SKM-1 treated with dmso at 0.1 percent for 144 hours (cell line): ENCODE data around the gene RPAP2.
A peak's percentile ranks its signal among the peaks of the same experiment; 100 is the strongest.
"Not testable (repeated sequence)": the region's sequence is repeated elsewhere in the genome, so short reads cannot be mapped to it uniquely, and the experiment has no call there.

Experiments
- DNase-seq: peaks from one replicate; lab custom pipeline; 2025; ENCODE audit not compliant: unreplicated experiment; lab: John Stamatoyannopoulos, UW

Gene RPAP2

DNA sequence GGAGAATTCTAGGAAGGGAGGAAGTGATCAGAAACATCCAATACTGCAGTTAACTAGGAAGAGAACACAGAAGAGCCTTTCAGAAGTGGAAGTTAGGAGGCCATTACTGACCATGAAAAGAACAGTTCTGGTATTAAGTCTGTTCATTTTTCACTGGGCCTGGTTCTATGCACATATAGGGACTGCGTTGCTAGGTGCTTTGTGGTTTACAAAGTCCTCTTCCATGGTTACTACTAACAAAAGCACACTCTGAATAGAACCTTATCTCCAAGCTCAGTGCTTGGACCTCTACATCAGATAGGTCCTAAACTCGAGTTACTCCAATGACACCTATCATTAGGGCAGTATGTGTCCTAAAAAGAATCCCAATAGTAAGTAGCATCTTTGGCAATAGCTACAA lies 75.4 kb downstream of the RPAP2 start:
- DNase-seq: no peak

DNA sequence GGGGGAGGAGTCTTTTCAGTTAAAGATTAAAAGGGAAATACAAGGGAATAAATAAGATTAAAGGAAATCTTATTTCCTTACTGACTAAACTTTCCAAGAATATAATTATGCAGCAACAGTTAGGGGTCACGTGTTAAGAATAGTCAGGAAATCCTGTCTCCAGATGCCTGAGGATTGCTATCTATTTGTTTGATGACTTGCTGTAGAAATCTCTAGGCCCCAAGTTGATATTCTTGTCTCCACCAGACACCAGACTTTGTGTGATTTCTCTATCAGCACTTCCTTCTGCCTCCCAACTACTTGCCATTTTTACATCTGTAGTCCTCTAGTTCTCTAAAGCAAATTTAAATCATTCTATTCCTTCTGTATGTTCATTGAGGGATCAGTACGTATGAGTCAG lies 77.5 kb downstream of the RPAP2 start:
- no peak for DNase-seq

DNA sequence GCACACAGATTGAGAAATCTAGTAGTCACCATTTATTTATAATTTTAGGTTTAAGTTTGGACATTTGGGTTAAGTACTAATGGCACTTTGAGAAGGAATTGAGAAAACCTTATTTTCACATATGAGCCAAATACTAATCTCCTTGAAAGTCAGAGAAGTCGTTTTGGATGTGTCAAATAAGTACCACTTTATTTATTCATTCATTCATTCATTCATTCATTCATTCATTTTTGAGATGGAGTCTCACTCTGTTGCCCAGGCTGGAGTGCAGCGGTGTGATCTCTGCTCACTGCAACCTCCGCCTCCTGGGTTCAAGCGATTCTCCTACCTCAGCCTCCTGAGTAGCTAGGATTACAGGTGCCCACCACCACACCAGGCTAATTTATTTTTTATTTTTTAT lies 79.1 kb downstream of the RPAP2 start:
- DNase-seq: not testable (repeated sequence)

DNA sequence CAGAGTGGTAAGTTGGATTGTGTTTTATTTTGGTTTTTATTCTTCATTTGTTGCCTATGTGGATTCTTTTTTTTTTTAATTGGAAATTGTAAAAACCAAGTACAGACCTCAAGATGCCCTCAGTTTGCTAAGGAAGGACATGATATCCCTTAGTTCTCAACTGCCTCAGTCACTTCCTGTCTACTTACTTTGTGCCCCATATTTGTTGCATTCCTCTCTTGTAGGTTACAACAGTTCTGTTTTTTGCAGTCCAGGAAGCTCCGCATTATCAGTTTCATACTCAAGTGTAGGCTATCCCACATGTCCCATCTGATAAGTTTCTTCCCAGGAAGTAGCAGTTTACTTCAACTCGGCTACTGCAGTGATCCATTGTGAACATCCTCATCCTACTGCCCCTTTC lies 82.0 kb downstream of the RPAP2 start:
- no peak for DNase-seq

DNA sequence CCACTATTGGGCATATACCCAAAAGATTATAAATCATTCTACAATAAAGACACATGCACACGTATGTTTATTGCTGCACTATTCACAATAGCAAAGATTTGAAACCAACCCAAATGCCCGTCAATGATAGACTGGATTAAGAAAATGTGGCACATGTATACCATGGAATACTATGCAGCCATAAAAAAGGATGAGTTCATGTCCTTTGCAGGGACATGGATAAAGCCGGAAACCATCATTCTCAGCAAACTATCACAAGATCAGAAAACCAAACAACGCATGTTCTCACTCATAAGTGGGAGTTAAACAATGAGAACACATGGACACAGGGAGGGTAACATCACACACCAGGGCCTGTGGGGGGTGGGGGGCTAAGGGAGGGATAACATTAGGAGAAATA lies 95.1 kb downstream of the RPAP2 start:
- not testable (repeated sequence) for DNase-seq

DNA sequence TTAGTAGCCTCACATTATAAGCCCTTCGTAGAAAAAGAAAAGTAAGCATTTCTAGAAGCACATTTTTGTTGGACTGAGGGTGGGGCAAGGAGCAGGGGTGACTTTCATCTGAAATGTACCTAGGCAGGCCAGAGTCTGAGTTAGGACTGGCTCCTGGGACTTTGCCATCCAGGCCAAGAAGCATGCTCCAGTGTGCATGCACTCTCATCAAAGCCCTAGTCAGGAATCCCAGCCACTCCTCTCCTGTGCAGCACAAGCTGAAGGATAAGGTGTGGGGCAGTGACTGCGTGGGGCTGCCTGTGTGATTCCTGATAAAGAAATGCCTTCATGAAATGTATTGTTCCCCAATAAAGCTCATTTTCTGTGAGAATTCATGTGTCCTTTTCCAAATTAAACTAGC lies 99.7 kb downstream of the RPAP2 start:
- no peak for DNase-seq

DNA sequence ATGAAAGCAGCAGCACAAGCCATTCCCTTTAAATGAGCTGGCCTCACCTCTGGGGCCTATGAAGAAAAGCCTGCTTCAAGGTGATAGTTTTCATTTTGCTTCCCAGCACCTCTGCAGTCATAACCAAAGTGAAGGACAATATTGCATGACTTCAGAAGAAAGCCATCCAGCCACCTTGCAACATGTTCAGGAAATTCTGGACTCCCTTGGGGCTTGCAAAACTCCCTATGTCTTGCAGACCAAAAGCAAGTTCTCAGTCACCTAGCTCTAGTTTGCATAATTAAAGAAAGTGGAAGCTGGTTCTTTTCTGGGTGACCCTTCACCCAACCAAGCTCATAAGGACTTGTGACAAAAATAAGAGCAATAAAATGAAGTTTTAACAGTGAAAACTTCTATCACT lies 100.2 kb downstream of the RPAP2 start:
- DNase-seq: peak; percentile 90

DNA sequence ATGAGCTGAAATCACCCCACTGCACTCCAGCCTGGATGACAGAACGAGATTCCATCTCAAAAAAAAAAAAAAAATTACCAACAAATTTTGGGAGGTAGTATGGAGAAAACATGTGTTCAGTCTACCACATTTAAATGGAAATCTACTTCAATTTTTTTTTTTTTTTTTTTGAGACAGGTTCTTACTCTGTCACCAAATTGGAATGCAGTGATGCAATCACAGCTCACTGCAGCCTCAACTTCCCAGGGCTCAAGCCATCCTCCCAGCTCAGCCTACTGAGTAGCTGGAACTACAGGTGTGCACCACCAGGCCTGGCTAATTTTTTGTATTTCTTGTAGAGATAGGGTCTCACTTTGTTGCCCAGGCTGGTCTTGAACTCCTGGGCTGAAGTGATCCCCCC lies 105.8 kb downstream of the RPAP2 start:
- no peak for DNase-seq

DNA sequence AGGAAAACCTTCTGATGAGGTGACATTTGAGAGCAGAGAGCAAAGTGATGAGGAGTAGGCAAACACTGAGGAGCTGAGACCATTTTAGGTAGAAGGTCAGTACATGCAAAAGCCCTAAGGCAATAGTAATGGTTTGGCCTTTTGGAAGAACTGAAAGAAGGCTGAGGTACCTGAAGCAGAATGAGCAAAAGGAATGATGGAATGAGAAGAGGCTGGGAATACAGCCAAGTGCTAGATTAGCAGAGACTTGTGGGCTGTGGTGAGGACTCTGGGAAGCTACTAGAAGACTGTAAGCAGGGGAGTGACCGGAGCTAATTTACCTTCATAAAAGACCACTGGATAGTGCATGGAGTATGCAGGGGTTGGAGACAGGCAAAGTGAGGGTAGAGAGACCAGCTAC lies 110.0 kb downstream of the RPAP2 start:
- DNase-seq: no peak

DNA sequence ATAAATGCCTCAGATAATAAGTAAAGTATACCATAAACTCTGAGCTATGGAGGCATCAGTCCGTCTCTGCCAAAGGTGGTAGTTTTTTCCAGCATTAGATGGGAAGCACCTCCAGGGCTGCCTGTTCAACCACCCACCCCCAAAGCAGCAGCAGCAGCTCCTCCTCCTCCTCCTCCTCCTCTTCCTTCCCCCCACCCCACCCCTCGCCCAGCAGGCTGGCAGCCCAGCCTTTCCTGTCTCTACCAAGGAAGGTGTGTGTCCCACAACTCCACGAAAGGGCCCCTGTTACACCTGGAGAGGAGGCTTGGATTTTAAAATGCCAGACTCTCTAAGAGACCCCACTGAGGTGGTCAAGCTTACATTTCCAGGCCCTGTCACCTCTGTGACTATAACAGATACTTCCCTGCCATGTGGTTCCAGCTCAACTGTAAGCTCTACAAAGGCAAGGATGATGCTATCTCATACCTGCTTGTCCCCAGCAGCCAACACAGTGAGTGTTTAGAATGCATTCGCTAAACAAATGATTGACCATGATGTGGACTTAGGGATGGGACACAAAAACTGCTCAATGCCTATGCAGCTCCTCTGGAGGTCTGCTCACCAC lies 111.2 kb downstream of the RPAP2 start:
- no peak for DNase-seq

DNA sequence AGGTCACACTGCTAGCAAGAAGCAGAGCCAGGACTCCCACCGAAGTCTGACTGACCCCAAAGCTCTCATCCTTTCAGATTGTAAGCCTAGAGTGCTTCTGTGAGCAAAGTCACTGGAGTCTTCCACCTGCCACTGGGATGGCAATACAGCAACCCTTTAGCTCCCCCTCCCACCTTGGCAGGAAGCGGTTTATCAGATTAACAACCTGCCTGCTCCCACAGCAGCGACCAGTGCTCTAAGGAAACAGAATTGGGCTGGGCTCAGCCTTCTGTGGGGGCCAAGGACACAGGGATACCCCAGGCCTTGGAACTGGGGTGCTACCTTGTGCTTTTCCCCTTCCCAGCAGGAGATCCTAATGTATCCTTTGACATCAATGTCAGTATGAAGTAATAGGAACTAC lies 111.8 kb downstream of the RPAP2 start:
- no peak for DNase-seq

DNA sequence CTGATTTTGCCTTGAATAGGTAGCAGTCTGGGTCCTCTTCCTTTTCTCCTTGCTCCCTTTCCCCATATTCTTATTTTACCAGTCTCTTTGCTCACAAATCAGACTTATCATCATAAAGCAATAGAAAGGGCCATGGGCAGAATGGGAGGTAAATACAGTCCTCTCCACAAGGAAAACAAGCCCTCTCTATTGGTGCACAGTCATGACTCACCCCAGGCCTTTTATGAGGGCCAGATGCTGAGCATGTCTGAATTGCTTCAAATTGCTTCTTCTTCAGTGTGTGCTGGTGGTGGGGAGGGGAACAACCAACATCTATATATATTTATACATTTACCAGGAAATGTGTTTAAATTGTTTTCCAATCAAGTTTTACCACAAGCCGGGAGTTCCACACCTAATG lies 112.7 kb downstream of the RPAP2 start:
- DNase-seq: no peak

DNA sequence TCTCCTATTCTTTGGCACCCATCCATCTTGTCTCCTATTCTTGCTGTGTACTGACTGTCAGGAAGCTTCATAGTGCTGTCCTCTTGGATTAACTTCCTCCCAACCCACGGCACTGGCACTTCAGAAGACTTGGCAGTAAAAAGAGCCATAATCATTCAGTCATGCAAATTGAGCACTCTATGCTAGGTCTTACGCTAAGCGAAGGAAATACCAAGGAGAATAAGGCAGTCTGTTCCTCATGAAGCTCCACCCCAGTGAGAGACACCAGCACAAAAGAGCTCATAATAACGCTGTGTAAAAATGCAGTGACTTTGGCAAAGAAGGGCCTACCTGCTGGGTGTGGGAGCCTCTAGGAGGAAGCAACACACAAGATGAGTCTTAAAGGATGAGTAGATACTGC lies 120.8 kb downstream of the RPAP2 start:
- DNase-seq: no peak

DNA sequence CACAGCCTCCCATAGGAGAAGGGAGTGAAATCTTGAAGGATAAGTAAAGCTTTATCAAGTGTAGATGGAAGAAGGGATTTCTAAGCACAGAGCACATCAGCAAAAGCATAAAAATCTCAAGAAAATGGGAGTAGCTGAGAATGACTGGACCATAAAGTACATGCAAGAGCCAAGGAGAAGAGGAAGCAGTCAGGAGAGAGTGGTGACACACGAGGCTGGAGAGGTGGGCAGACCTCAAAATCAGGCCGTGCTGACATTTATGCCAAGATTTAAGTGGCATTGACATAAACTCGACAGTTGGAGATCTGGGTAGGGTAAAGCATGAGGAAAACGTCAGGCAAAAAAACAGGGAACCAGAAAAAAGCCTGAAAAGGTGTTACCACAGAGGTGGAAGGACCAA lies 125.5 kb downstream of the RPAP2 start:
- peak; percentile 59 for DNase-seq

DNA sequence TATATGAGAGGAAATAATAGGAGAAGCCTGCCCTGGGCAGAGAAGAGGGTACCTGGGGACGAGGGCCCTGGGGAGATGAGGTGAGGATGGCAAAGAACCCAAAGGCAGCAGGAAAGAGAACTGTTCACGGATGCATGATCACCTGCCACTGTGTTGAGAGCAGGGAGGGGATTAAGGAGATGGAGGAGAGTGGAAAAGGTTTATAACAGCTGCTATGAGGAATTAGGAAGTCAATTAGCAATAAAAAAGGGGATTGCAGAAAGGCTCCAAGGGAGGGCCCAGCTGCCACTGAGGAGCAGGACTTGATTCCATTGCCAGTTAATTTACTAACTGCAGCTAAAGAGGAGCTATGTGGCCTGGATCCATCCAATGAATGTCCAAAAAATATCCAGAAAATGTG lies 126.8 kb downstream of the RPAP2 start:
- no peak for DNase-seq

DNA sequence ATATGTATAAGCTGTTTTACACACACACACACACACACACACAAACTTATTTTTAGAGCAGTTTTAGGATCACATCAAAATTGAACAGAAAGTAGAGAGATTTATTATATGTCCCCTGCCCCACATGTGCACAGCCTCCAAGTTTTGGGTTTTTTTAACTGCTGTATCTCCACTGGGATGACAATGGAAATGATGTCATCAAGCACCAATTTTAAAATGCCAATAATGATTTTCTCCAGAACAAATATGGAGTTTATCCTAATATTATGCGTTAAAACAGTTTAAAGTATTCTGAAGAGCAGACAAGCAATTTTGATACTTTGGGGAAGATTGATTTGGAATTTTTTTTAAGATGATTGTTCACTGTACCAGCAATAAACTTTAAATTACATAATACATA lies 131.2 kb downstream of the RPAP2 start:
- DNase-seq: no peak

DNA sequence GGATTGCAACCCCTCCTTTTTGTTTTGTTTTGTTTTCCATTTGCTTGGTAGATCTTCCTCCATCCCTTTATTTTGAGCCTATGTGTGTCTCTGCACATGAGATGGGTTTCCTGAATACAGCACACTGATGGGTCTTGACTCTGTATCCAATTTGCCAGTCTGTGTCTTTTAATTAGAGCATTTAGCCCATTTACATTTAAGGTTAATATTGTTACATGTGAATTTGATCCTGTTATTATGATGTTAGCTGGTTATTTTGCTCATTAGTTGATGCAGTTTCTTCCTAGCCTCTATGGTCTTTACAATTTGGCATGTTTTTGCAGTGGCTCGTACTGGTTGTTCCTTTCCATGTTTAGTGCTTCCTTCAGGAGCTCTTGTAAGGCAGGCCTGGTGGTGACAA lies 135.7 kb downstream of the RPAP2 start:
- not testable (repeated sequence) for DNase-seq

DNA sequence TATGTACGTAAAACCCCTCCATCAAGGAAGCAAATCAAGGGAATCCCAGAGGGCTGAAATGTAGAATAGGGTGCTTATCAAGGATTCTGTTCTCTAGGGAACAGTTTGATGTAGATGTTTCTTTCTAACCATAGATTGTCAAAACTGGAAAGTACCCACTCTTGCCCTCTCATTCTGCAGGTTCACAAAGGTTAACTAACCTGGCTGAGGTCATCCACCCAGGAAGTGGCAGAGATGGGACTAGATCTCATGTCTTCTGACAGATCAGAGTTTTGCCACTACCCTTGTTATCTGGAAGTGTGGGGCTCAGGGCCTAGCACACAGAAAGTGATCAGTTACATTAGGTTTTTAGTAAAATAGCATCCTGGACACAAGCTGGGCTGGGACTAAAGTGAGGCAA lies 140.4 kb downstream of the RPAP2 start:
- DNase-seq: no peak

DNA sequence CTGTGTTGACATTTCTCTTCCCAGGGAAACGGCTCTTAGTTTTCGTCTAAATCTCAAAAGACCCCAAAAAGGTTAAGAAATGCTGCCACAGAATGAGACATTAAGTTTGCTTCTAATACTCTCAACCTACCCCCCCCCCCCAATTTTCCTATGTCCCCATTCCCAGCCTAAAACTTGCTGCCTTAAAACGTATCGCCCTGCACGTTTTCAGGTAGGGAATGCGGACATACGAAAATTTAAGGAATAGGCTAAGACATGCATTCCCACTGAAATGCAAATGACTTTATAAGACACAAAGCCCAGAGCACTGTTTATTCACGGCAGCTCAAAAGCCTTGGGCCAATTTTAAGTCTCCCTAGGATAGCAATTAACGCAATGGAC lies 142.4 kb downstream of the RPAP2 start:
- DNase-seq: no peak

DNA sequence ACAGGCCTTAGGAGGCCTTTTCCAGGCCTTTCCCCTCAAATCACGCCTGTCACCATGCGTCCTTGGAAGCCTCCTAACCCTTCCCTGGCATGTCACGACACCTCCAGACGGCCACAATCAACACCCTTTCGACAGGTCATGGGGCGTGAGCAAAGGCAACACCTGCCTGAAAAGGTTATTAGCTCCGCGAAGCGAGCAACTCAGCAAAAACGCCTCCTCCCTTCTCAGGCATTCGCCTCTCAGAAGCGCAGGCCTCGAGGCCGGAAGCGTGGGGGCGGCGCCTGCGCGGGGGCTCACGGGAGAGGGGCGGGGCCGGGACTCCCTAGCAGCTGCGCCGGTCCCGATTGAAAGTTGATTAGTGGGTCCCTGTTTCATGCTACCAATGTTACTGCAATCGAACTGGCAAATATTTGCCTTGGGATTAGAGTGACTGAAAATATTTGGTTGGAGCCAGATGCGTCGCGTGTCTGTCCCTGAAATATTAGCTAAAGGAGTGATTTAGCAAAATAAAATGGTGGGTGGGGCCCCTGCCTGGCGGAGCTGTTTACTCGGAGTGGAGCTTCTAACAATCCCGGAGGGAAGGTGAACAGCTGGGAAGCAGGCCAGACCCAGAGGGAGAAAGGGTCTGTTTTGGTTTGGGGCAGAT lies 143.0 kb downstream of the RPAP2 start:
- no peak for DNase-seq

DNA sequence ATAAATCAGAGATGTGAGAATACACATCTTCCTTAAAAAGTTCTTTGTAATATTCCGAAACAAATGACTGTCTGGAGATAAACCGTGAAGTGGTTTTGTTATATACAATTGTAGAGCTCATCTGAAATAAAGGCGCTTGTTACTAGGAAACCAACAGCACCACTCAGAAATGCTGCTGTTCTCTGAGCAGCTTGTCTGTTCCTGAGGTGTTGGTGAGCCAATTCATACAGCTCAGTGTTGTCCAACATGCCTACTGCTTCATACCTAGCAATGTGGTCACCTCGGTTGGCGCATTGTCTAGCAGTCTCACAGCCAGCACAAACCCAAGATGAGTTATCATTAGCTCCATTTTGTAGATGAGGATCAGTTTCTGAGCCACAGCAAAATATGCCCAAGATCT lies 143.5 kb downstream of the RPAP2 start:
- DNase-seq: no peak

DNA sequence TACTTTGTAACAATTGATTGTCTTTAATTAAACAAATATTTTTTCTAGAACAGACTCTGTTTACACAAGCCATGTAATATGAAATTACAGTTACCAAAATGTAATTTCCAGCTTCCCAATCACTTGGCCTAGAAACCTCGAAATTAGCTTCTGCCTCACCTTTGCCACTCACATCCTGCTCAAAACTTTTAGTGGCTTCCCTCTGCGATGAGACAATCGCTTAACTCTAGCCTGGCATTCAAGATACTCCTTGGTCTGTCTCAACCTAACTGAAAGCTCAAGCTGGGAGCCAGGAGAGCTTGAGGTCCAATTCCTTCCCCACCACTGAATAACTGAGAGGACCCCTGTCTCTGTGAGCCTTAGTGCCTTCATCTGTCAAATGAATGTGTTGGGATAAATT lies 145.0 kb downstream of the RPAP2 start:
- DNase-seq: no peak

DNA sequence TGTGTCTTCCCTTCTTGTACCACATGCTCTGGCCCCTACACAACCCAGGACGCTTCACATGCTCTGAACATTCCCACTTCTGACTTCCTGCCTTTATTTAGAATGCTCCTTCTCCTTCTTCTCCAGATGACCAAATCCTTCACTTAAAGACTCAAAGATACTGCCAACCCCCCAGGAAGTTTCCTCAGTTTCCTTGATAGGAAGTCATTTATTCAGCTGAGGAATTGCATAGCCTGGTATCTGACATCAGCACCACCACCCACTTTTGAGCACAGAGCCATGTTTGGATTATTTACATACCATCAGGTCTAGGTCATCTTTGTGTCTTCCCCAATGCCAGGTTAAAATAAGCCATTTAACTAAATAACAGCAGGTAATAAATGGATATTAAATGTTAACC lies 145.5 kb downstream of the RPAP2 start:
- no peak for DNase-seq
